GM21786 (cell line): ENCODE results near the gene CCDC149.

Source experiments
- ATAC-seq: cut with Tn5 transposase; IDR thresholded peaks from one replicate; pipeline ENCODE4 v1.9.1; 2021; ENCODE audit not compliant: unreplicated experiment

CCDC149 gene

GRCh38 chr4:24805566-24805965, 107.3 kb downstream of the CCDC149 start:
- no peak for ATAC-seq

GRCh38 chr4:24805067-24805466, 107.8 kb downstream of the CCDC149 start:
- no peak for ATAC-seq

DNA sequence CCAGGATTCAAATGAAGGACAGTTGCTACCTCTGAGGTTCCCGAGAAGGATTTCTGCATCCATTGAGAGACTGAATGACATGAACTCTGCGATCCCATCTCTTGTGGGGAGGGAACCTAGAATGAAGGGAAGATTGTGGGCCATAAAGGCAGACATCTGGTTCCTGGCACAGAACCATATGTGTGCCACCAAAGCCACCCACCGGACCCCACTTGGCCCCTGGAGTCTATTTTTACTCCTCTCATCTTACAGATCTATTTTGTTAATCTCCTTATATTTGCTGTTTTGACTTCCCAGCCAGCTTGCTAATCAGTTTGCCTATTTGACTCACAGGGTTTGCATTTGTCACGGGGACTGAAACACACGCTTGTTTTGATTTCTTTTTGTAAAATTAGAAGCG, 110.2 kb downstream of the CCDC149 start:
- ATAC-seq, result no peak

DNA sequence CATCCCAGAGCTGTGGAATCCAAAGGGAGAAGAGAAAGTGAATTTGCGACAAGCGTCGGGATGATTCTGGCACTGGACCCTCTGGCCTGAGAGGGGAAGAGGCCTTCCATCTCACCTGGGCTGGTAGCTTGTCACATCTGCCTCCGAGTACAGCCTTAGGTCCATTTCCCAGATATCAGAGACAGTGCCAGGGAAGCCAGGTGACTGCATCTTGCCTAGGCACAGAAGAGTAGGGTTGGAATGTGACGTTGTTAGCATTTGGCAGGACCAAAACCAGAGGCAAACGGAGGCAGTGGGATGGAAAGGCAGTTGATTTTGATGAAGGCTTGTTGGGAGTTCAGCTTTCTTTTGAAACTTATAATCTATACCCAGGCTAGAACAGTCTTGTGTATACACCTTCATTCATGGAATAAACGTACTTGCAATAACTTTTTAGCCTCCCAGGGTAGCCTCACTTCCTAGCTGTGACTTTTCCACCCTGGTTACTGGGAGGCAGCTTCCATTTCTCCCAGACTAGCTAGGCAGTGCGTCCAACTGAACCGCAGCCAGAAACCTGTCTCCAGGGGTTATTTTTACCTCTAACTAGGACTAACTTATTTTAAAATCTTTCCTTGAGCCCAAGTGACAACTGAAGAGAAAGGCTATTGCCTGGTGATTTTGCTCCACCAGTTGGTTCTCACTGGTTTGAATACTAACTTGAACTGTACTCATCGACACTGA, 111.5 kb downstream of the CCDC149 start:
- no peak for ATAC-seq

- ATAC-seq, result no peak
Observed at GRCh38 chr4:24800325-24800895, 112.4 kb downstream of the CCDC149 start.

GRCh38 chr4:24799544-24800324, 113.1 kb downstream of the CCDC149 start:
- ATAC-seq, result no peak

DNA sequence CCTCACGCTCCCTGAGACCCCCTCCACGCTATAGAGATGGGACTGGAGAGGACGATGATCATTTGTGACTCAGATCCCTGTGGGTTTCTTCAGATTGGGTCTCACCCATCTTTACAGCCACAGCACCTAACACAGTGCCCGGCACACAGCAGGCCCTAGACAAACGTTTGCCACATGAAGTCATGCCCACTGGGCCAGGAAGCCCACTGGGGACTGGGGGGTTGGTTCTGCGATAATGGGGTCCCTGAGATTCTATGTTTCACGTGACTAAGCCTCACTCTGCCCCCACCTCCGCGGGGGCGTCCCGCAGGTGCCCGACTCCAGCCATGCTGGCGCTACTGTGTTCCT, 113.7 kb downstream of the CCDC149 start:
- ATAC-seq, result no peak

- ATAC-seq, result no peak
Observed at GRCh38 chr4:24798036-24798610, 114.7 kb downstream of the CCDC149 start.

DNA sequence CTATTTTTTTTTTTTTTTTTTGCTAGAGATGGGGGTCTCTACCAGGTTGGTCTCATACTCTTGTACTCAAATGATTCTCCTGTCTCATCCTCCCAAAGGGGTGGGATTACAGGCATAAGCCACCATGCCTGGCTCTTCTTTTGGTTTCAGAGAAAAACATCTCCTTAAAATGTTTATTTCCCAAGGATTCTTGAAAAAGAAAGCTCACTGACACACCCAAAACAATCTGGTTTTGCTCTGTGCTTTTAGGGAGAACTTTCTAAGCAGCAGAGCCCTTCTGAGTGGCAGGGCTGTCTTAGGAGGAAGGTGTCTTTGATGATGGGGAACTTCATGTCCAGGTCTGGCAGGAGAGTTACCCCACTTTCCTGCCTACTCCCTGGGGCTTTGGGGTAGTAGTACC, 116.2 kb downstream of the CCDC149 start:
- ATAC-seq, result no peak

DNA sequence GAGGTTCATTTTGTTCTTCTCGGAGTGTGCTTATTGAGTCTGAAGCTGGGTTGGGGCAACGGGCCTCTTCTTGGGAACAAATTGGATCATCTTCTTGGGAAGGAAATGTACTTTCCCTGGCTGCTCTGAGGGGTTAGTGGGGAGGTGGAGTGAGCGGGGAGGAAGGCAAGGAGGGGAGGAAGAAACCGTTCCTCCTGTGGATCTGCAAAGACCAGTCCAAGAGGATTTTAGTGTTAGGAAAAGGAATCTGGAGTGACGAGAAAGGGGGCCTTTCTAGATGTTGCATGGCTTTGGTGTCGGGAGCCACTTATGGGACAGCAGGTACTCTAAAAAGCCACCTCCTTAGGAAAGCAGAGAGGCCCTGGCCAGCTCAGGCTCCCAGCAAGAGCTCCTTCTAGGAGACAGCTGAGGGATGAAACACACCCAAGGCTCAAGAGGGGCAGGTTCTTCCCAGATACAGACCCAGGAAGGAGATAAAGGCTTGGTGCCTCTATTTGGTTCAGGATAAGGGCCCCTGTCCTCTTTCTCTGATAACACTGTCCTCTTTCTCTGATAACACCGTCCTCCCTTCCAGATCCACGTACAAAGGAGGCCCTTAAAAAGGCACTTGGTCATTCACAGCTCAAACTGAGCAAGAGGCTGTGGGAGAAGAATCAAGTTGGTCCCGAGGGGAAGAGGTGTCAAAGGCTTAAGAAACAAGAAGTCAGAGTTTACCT, 117.0 kb downstream of the CCDC149 start:
- no peak for ATAC-seq

GRCh38 chr4:24794916-24795665, 117.8 kb downstream of the CCDC149 start, which contains the start of gene SOD3:
TSS of gene SOD3 (plus strand) at chr4:24795573. CDS start at chr4:24799522, 3,949 bp downstream.
- no peak for ATAC-seq

DNA sequence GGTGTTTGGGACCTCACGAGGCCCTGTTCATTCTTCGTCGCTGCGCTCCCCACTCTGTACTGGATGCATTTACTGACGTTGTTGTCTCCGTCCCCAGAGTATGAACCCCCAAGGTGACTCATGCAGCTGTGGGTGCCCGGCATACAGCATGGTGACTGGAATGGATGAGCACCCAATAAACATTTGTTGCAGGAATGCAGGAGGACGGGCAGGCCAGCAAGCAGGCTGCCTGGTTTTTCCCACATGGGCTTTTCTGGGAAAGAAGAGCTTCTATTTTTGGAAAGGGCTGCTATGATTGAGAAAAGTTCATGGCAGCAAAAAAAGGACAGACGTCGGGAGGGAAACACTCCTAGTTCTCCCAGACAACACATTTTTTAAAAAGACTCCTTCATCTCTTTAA, 118.4 kb downstream of the CCDC149 start:
- no peak for ATAC-seq

DNA sequence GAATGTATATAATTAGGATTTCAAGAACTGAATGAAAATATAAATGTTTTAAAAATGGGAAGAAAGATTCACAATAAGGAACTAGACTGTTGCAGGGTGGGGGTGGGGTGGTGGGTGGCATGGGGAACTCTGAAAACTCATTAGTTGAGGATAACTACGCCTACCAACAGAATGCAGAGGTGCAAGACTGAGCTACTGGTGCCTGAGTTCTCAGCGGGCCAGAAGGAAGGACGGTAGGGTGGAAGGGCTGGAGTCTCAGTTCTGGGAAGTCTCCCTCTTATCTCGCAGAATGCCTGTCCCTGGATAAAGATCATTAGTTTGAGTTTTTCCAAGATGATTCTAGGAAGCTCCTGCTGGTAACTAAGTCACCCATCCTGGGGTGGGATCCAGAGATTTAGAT, 118.8 kb downstream of the CCDC149 start:
- ATAC-seq, result no peak

DNA sequence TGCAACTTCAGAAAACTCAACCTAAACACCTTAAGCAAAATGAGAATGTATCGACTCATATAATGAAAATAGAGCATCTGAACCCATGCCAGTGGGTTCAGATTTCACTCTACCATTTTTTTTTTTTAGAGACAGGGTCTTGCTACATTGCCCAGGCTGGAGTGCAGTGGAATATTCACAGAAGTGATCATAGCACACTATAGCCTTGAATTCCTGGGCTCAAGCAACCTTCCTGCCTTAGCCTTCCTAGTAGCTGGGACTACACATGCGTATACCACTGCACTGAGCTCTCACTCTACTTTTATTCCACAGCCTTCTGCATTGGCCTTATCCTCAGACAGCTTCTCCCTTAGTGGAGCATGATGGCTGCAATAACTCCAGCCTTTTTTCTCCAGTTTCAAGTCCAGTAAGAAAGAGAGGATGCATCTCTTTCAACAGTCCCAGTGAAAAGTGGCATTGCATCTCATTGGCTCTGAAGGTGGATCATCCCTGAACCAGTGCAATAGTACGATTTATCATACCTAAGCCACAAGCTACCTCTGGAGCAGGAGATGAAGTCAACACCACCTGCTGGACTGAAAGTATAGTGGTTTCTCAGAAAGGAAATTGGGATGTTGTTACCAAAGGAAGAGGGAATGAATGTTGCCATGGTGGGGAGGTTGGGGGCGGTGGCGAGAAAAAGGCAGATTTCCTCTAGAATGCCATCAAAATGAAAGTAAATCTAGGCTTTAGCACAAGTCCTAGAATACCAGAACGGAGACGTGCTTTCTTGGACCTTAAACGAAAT, 119.4 kb downstream of the CCDC149 start:
- ATAC-seq, result no peak

DNA sequence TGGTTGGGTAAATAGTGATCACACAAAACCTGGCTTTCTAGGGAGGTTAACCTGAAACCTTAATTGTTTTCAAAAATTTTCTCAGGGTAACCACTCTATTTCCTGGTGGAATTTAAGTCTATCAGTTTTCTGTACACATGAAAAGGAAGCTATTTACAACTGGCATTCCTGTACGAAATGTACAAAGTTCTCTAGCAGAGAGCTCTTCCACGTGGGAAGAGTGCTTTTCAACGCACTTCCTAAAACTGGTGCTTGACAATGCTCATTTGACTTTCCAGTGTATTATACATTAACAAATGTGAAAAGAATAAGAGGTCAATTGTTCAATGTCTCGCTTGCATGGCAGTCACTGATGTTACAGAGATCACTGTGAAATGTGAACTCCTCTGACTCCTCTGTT, 120.3 kb downstream of the CCDC149 start:
- no peak for ATAC-seq

DNA sequence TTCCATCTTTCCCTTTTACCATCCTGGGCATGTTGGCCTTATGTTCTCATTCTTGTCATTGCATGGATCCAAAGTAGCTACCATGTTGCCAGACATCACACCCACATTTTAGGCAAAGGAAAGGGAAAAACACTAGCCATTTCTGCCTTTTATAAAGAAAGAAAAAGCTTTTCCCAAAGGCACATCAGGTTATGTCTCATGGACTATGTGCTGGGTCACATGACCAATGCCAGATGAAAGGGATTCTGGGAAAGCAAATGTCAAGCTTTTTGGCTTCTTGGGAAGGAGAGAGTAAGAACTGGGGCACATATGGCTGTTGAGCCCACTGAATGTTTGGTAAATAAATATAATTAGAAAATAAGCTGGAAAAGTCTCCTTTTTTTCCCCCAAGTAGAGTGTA, 121.8 kb downstream of the CCDC149 start:
- ATAC-seq, result no peak

DNA sequence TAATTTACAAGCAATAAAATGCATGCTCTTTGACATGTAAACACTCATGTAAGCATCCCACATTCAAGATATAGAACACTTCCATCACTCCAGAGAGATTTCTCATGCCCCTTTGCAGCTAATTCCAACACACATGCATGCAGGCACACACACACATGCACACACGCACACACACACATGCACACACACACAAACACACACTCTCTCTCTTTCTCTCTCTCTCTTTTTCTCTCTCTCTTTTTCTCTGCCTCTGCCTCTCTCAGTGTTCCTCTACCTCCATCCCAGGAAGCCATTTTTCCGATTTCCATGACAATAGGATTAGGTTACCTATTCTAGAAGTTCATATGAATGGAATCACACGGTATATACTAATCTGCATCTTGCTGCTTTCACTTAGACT, 129.3 kb downstream of the CCDC149 start:
- no peak for ATAC-seq

- ATAC-seq, result no peak
Observed at GRCh38 chr4:24781999-24782745, 130.7 kb downstream of the CCDC149 start.

- no peak for ATAC-seq
Observed at GRCh38 chr4:24780936-24781495, 131.8 kb downstream of the CCDC149 start.
